Gastroesophageal sphincter (tissue), 3 donors: ENCODE data around the gene KLF13.

Source experiments
- CTCF ChIP-seq, 4 experiments: fragments of 200-600 bp in 2 of 4; fragments of 450-650 bp in 2 of 4; sonication (generic) in 1 of 4; IDR thresholded peaks; one replicate each; pipeline ENCODE4 v1.5.1; 2017 to 2019; ENCODE audit warnings: antibody characterized with exemption in 4 of 4, mild to moderate bottlenecking in 2 of 4, moderate library complexity in 2 of 4
- EP300 ChIP-seq: sonication (generic); formaldehyde crosslinking; IDR thresholded peaks from one replicate; pipeline ENCODE4 v1.6.1; 2017; ENCODE audit warnings: antibody characterized with exemption, mild to moderate bottlenecking

GRCh38 chr15:31321418-31321817 lies 5.2 kb upstream of the KLF13 start:
- no peak for TF ChIP-seq CTCF (IDR thresholded peaks at IDR 0.05)
- no peak for TF ChIP-seq EP300
